ENCODE results near the gene IFI27. TPM values are rescaled to one million over a fixed set of nuclear protein-coding genes. Genes with fewer than 3 reads are reported as not detected.
A peak's percentile ranks its signal among the peaks of the same experiment; 100 is the strongest.

Gene IFI27
- total and polyA plus RNA-seq, 9 of the 15 experiments (the other 6 are each of a cell fraction or from before 2014, with no cell fraction given): 0.19 to 3.4 (median 1.4) TPM; not detected in 1

DNA sequence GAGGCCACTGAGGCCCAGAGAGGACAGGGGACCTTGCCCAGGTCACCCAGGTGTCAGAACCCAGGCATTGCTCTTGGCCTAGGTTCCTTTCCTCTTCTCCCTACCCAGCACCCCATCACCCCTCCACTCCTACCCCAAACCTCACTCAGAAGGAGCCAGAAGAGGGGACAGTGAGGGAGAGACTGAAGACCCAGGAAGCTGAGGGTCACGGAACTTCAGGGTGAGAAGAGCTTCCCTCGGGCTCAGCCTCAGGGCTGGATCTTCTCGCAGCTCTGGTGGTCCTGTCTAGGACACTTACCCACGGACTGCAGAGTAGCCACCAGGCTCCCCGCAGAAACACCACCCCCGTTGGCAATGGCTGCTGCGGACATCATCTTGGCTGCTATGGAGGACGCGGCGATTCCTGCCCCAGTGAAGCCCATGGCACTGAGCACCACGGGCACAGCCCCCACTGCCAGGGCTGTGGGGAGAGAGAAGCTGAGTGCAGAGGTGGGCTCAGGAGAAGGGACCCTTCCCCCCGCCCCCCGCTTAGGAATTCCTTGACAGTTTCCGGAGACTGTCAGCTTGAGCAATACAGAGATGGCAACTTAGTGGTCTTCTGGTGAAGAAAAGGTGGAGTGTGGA lies 17.8 kb downstream of the IFI27 start:
- H3K9me3 ChIP-seq (replicated peaks; ENCODE audit: control insufficient read depth, insufficient read depth, low read depth, low read length): no peaks in the 10 kb centered on the region
- TF ChIP-seq RFX7 (CRISPR knock-in tag; IDR thresholded peaks at IDR 0.05) (no peak), ZNF12 (CRISPR knock-in tag; IDR thresholded peaks at IDR 0.05) (no peak), SPI1 (IDR thresholded peaks at IDR 0.05; ENCODE audit: borderline replicate concordance, low read depth, low read length) (no peak), ZNF780A (CRISPR knock-in tag; IDR thresholded peaks at IDR 0.05) (no peak), RAD51 (IDR thresholded peaks at IDR 0.05; ENCODE audit: borderline replicate concordance, low read depth) (no peak), ZNF76 (CRISPR knock-in tag; IDR thresholded peaks at IDR 0.05; ENCODE audit: borderline replicate concordance) (no peak), ZNF212 (CRISPR knock-in tag; IDR thresholded peaks at IDR 0.05) (no peak), NR2C1 (IDR thresholded peaks at IDR 0.05) (no peak), NR2C1 (tag; IDR thresholded peaks at IDR 0.05) (no peak), MCM5 (IDR thresholded peaks at IDR 0.05; ENCODE audit: low read depth) (no peak), ETV1 (tag; conservative IDR thresholded peaks at IDR 0.05; ENCODE audit: low read depth) (no peak), ZNF561 (CRISPR knock-in tag; conservative IDR thresholded peaks at IDR 0.05) (no peak)
- TF ChIP-seq, protein P1, sequence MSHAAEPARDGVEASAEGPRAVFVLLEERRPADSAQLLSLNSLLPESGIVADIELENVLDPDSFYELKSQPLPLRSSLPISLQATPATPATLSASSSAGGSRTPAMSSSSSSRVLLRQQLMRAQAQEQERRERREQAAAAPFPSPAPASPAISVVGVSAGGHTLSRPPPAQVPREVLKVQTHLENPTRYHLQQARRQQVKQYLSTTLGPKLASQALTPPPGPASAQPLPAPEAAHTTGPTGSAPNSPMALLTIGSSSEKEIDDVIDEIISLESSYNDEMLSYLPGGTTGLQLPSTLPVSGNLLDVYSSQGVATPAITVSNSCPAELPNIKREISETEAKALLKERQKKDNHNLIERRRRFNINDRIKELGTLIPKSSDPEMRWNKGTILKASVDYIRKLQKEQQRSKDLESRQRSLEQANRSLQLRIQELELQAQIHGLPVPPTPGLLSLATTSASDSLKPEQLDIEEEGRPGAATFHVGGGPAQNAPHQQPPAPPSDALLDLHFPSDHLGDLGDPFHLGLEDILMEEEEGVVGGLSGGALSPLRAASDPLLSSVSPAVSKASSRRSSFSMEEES (CRISPR knock-in tag; IDR thresholded peaks at IDR 0.05): no peak
- intact Hi-C loops (cut with micrococcal nuclease) (no loop called here), in situ Hi-C loops (cut with MboI) (no loop called here)
- H3K27ac ChIP-seq (ENCODE audit: extremely low read depth, low read depth, low read length): no peak overlapping the region
- H3K79me2 ChIP-seq (ENCODE audit: control insufficient read depth, insufficient read depth, low read length): no peaks in the 10 kb centered on the region
- H3K36me3 ChIP-seq (ENCODE audit: control insufficient read depth, insufficient read depth, low read length): no peaks in the 10 kb centered on the region
- no peak overlapping the region for H3K4me2 ChIP-seq (ENCODE audit: insufficient read depth, low read length)
- BruUV-seq (replicated peaks): no TSS peak
- DNase-seq (ENCODE audit: extremely low read depth in 1 of 4, low spot score in 3 of 4): no peak
- H3K4me1 ChIP-seq (replicated peaks in 1 of 2; ENCODE audit: control insufficient read depth in 2 of 2, insufficient read depth in 2 of 2, low read length in 2 of 2): peaks cover 0 to 7% of the 10 kb centered on the region in 2 experiments; a peak in 3 of 5 replicates
- no peak for ATAC-seq
- H3K9me1 ChIP-seq (ENCODE audit: control insufficient read depth, insufficient read depth, low read length): no peaks in the 10 kb centered on the region
- H4K20me1 ChIP-seq (replicated peaks; ENCODE audit: control insufficient read depth, insufficient read depth, low read length): no peaks in the 10 kb centered on the region
- H3K4me3 ChIP-seq: no peak overlapping the region
- POLR2A ChIA-PET: interaction anchor here (0.8 kb wide), 1 partner anchor 9 kb away, joined by 3 read pairs; no protein-coding TSS in a partner anchor
- WGBS (ENCODE audit: insufficient coverage, low coverage, missing lambda C conversion rate): 47% methylated on average over 8 of the region's 14 CpGs
- H3K27me3 ChIP-seq (ENCODE audit: control insufficient read depth in 2 of 2, insufficient read depth in 2 of 2, low read length in 2 of 2): peaks cover 0 to 20% of the 10 kb centered on the region in 2 experiments; a peak in 2 of 5 replicates
- 0 out of 2 replicates have a peak overlapping the region, but pooled peaks have one; percentile 74 for H2AFZ ChIP-seq (ENCODE audit: low read depth, low read length)
- no peak overlapping the region for H3K9ac ChIP-seq (ENCODE audit: insufficient read depth in 1 of 2, low read depth in 2 of 2, low read length in 2 of 2)
- CTCF ChIA-PET (ENCODE audit: low intra/inter-chr PET ratio): interaction anchor here (0.6 to 1.0 kb wide), 2 partner anchors 32 to 118 kb away, joined by 3 read pairs; no protein-coding TSS in a partner anchor
- no peak for FAIRE-seq
